Measurements from ENCODE around the gene MT1G. TPM values are rescaled to one million over a fixed set of nuclear protein-coding genes. Genes with fewer than 3 reads are reported as not detected.
A peak's percentile ranks its signal among the peaks of the same experiment; 100 is the strongest.

MT1G gene
- total RNA-seq, 1 donor from 2014 or later, result 2.8 TPM

DNA sequence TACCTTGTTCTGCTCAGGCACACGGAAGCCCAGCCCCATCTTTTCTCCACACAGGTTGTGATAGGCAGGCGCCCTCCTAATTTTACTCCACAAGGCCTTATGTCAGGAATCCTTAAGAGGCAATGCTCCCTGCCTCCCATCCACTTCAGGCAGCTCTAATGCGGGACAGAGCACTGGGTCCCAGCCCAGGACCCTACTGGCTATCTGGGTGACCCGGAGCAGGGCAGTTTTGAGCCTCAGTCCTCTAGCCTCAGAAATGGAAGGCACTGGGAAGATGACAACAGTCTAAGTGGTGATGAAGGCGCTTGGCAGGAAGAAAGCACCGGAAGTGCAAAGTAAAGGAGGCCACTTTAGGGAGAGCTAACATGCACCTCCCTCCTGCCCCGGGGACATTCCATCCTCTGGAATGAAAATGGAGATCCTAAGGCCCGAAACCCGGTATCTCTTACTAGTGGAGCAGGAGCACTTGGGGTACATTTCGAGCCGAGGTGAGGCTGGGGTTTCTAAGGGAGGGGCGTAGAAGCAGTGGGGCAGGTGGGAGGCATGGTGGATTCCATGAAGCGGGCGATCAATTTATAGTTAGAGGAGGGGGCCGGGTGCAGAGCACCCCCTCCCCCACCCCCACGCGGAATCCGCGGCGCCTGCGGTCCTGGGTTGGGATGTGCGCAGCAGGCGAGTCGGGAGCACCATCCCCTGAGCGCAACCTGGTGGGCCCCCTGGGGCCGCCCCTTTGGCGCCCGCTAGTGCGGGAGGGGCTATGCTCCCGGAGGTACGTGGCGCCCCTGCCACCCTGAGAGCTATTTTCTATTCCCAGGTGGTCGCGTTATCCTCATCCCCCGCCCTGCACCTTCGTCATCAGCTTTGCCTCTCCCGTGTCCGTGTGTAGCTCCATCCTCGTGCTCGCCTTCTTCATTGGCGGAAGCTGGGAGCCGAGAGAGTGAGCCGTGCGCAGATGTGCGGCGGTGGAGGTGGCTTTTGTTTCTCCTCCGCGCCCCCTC, 5.2 kb downstream of the MT1G start:
- Mint-ChIP-seq H3K4me3 (peak overlapping the region; percentile 79), H3K36me3 (no peaks in the 10 kb centered on the region), H3K4me1 (ENCODE audit: unreplicated experiment) (peaks cover 13% of the 10 kb centered on the region), H3K27ac (no peak overlapping the region), H3K27me3 (peaks cover 98% of the 10 kb centered on the region), H3K9me3 (no peaks in the 10 kb centered on the region)
- DNase-seq (ENCODE audit: extremely low spot score, unreplicated experiment), result no peak
- no peak for TF ChIP-seq CTCF (conservative IDR thresholded peaks at IDR 0.05)

- TF ChIP-seq CTCF (conservative IDR thresholded peaks at IDR 0.05), result no peak
- no peaks in the 10 kb centered on the region for H3K9me3 Mint-ChIP-seq
- peaks cover 11% of the 10 kb centered on the region for H3K4me1 Mint-ChIP-seq (ENCODE audit: unreplicated experiment)
- DNase-seq (ENCODE audit: extremely low spot score, unreplicated experiment), result no peak
- H3K27me3 Mint-ChIP-seq, result peaks cover 88% of the 10 kb centered on the region
- peak overlapping the region; percentile 78 for H3K27ac Mint-ChIP-seq
- peak overlapping the region; percentile 93 for H3K4me3 Mint-ChIP-seq
- no peaks in the 10 kb centered on the region for H3K36me3 Mint-ChIP-seq
Measured at GRCh38 chr16:56658327-56658875, 9.5 kb downstream of the MT1G start.

DNA sequence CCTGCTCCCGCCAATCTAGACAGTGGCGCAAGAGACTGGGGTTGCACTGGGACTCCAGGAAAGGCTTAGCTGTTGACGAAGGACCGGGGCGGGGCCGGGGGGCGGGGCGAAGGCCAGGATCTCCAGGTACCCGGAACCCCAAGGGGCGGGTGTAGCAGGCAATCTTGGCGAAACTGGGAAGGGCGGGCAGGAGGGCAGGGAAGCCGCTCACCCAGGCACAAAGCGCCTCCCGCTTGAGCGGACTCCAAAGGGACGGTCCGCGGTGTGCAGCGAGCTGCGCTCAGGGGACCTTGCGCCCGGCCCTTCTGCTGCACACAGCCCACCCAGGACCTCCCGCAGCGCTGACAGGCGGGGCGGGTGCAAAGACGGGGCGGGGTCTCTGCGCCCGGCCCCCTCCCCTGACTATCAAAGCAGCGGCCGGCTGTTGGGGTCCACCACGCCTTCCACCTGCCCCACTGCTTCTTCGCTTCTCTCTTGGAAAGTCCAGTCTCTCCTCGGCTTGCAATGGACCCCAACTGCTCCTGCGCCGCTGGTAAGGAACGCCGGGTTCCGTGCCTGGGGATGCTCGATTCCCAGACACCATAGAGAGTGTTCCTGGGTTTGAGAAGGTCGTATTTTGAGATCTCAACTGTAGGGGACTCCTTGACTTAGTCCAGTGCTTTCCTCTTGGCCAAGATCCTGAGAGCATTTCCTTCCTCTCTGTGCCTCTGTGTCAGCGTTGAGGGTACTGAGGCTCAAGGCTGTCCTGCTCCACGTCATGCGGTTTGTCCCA, 10.1 kb downstream of the MT1G start, which contains the start of gene MT1F:
Gene MT1F, plus strand, starts transcription at position 405 of the 772 bp plus-strand sequence. Its CDS starts 100 bp downstream, at position 505.
- no peak for DNase-seq (ENCODE audit: extremely low spot score, unreplicated experiment)
- Mint-ChIP-seq H3K36me3 (no peaks in the 10 kb centered on the region), H3K27ac (peak within 1 kb of the TSS; percentile 78), H3K27me3 (peaks cover 89% of the 10 kb centered on the region), H3K9me3 (no peaks in the 10 kb centered on the region), H3K4me1 (ENCODE audit: unreplicated experiment) (peaks cover 10% of the 10 kb centered on the region), H3K4me3 (peak within 1 kb of the TSS; percentile 93)
- TF ChIP-seq CTCF (conservative IDR thresholded peaks at IDR 0.05), result no peak

DNA sequence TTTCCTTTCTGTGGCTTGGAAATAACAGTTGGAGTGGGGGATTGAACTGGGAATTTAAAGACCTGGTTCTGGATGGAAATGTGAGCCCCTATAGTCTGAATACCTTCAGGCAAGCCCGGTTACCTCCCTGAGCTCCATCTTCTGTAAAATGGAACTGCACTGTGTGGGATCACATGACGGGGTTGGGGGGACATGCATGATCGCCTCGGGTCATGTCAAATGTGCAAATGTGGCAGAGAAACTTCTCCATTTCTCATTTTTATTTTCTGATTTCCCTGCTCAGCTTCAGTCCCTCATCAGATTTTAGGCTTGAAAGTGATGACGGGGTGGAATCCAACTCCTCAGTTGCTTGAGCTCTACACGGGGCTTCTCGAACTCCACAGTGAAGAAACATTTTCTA, 14.6 kb downstream of the MT1G start:
- Mint-ChIP-seq H3K4me3 (no peak overlapping the region), H3K36me3 (no peaks in the 10 kb centered on the region), H3K4me1 (ENCODE audit: unreplicated experiment) (peaks cover 4% of the 10 kb centered on the region), H3K27ac (no peak overlapping the region), H3K9me3 (no peaks in the 10 kb centered on the region), H3K27me3 (peaks cover 89% of the 10 kb centered on the region)
- no peak for DNase-seq (ENCODE audit: extremely low spot score, unreplicated experiment)
- no peak for TF ChIP-seq CTCF (conservative IDR thresholded peaks at IDR 0.05)

DNA sequence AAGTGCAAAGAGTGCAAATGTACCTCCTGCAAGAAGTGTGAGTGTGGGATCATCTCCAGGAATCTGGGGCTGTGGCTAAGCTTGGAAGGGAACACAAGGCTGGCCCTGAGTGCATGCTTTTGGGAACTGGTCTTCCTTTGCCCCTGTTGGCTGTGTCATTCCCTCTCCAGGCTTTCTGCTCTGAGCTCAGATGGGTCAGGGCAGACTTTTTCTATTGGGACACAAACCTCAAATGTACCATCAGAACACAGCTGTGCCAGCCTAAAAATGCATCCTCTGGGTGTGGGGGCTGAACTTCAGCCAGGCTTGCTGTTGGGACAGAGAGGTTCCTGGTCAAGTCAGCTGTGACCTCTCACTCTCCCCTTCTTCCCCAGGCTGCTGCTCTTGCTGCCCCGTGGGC, 15.3 kb downstream of the MT1G start:
- Mint-ChIP-seq H3K4me1 (ENCODE audit: unreplicated experiment) (no peaks in the 10 kb centered on the region), H3K9me3 (no peaks in the 10 kb centered on the region), H3K27me3 (peaks cover 89% of the 10 kb centered on the region), H3K36me3 (no peaks in the 10 kb centered on the region), H3K27ac (no peak overlapping the region), H3K4me3 (no peak overlapping the region)
- no peak for TF ChIP-seq CTCF (conservative IDR thresholded peaks at IDR 0.05)
- DNase-seq (ENCODE audit: extremely low spot score, unreplicated experiment), result no peak

Measured in type B pancreatic cell (in vitro differentiated cells).